A673 (cell line): ENCODE results near the gene SLC25A21.
"Not testable (repeated sequence)": the region's sequence is repeated elsewhere in the genome, so short reads cannot be mapped to it uniquely, and the experiment has no call there.

Experiments used
- CTCF ChIP-seq: fragments of 300-800, 200-600 bp; sonication (generic); conservative IDR thresholded peaks from 2 replicates; pipeline ENCODE4 v1.5.1; 2017; ENCODE audit warnings: low read depth, mild to moderate bottlenecking, antibody characterized with exemption, low read length, moderate library complexity, mixed read lengths
- EZH2 ChIP-seq: fragments of 200-600 bp; sonication (generic); IDR thresholded peaks from 2 replicates; pipeline ENCODE4 v1.6.1; 2017; ENCODE audit warnings: borderline replicate concordance, low read depth, mild to moderate bottlenecking, mixed read lengths, antibody characterized with exemption, low read length; ENCODE audit not compliant: poor library complexity, severe bottlenecking

- TF ChIP-seq CTCF, EZH2: not testable (repeated sequence)
These were observed 15.6 kb upstream of the SLC25A21 start for GRCh38 chr14:37187840-37188577.
